Measurements from ENCODE around the gene GAS2L3. TPM values are rescaled to one million over a fixed set of nuclear protein-coding genes. Genes with fewer than 3 reads are reported as not detected.

The GAS2L3 gene
- 9.5 and 13.5 TPM in 2 replicates for total RNA-seq (2014; rRNA removed; shearing (Covaris generic))
- 19.3 and 21.5 TPM in 2 replicates for total RNA-seq (2022)
- percentile 63 among the genes with signal in this experiment for Bru-seq, nascent RNA
- BruChase-seq, experiment 1, labeled RNA remaining after a 6-hour chase = percentile 50 among the genes with signal in this experiment
- BruChase-seq, experiment 2, labeled RNA remaining after a 2-hour chase = percentile 56 among the genes with signal in this experiment
- long read RNA-seq, partial matches to known transcripts = 0 of 2 reads
- long read RNA-seq, other reads (novel, unspliced or antisense) = 2 of 2 reads

DNA sequence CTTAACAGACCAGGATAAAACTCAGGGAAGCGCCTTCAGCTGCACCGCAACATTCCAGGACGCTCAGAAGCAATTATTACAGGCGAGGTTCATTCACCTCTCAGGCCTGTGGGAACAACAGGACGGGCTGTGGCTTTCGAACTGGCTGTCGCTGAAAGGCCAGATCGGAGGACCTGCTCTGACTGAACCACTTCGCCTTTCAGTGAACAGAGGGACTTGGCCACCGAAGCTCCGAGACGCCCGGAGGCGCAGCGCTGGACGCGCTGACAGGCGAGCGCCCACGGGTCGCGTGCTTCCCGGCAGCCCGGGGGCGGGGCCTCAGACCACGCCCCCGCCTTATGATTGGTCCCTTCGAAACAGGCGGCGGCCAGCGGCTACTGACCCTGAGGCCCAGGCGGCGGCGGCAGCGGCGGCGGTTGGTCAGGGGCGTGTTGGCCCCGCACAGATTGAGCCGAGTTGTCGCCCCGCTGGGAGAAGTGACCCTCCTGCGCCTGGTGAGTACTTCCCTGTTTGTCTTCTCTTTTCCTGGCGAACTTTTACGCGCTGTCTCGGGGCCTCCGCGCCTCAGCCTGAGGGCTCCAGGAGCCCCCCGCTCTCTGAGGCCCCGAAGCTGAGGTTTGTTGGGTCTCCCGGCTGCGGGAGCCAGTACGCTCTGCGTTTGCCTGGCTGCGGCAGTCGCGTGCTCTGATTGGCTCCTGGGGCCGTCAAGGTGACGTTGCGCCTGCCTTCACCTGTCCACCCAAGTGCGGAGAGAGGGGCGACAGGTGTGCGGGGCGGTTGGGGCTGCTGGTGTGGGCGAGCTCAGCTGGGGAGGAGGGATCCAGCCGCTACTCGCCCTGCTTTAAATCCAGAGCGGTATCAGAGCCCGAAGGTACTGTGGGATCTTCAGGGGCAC is at the start of gene GAS2L3:
Gene GAS2L3, plus strand, starts transcription at position 393 of the 895 bp plus-strand sequence. CDS start 21,221 bp downstream, outside the sequence.
- BruUV-seq (replicated peaks) = no TSS peak
- POLR2A ChIA-PET = interaction anchor here (0.5 to 0.7 kb wide), 2 partner anchors 19 to 241 kb away, joined by 3 to 4 read pairs; no protein-coding TSS in a partner anchor

DNA sequence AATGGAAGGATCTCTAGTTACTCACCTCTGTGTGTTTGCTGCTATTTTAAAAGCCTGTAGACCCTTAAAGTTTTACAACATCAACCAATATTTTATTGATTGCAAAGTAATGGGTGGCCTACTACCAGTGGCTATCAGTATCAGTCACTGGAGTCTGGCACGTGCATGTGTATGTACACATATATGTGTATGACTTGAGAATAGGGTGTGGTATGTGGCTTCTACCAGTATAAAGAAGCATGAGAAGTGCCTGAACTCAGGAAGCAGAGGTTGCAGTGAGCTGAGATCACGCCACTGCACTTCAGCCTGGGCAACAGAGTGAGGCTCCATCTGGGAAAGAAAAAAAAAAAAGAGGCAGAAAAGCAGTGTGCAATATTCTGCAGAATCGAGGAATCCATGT is 45.5 kb upstream of the GAS2L3 start:
- Histone ChIP-seq H3K4me2 (ENCODE audit: low read length) (no peak overlapping the region), H3K4me1 (ENCODE audit: insufficient read depth, low read length, poor library complexity, severe bottlenecking) (no peaks in the 10 kb centered on the region), H4K20me1 (ENCODE audit: insufficient read depth, low read length) (no peaks in the 10 kb centered on the region), H3K4me3 (ENCODE audit: low read depth, low read length, poor library complexity, severe bottlenecking) (no peak overlapping the region), H3K9me3 (ENCODE audit: low read length) (no peaks in the 10 kb centered on the region), H3K9me2 (ENCODE audit: insufficient read depth, low read length) (no peaks in the 10 kb centered on the region), H2AFZ (ENCODE audit: low read length) (no peak overlapping the region), H3K27ac (ENCODE audit: low read depth, low read length, poor library complexity, severe bottlenecking) (no peak overlapping the region), H3K36me3 (ENCODE audit: insufficient read depth, low read length) (no peaks in the 10 kb centered on the region), H3K79me2 (ENCODE audit: insufficient read depth, low read depth, low read length) (no peaks in the 10 kb centered on the region)
- CTCF ChIA-PET (ENCODE audit: unreplicated experiment) = no interaction called here
- POLR2A ChIA-PET = interaction anchor here (0.6 kb wide), 1 partner anchor 419 kb away, joined by 6 read pairs; no protein-coding TSS in a partner anchor
- TF ChIP-seq, protein P1, sequence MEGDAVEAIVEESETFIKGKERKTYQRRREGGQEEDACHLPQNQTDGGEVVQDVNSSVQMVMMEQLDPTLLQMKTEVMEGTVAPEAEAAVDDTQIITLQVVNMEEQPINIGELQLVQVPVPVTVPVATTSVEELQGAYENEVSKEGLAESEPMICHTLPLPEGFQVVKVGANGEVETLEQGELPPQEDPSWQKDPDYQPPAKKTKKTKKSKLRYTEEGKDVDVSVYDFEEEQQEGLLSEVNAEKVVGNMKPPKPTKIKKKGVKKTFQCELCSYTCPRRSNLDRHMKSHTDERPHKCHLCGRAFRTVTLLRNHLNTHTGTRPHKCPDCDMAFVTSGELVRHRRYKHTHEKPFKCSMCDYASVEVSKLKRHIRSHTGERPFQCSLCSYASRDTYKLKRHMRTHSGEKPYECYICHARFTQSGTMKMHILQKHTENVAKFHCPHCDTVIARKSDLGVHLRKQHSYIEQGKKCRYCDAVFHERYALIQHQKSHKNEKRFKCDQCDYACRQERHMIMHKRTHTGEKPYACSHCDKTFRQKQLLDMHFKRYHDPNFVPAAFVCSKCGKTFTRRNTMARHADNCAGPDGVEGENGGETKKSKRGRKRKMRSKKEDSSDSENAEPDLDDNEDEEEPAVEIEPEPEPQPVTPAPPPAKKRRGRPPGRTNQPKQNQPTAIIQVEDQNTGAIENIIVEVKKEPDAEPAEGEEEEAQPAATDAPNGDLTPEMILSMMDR (conservative IDR thresholded peaks at IDR 0.05; ENCODE audit: low read length) = no peak
- no peak for TF ChIP-seq EZH2phosphoT487 (IDR thresholded peaks at IDR 0.05; ENCODE audit: borderline replicate concordance, low read depth, low read length)
- no peak for DNase-seq (ENCODE audit: low spot score)
- BruUV-seq (replicated peaks) = no TSS peak
- intact Hi-C loops (cut with micrococcal nuclease; ENCODE audit: unreplicated experiment) = no loop called here

More for the DNA sequence above, at the start of gene GAS2L3:
- CTCF ChIA-PET (ENCODE audit: unreplicated experiment) = no interaction called here
- peaks cover 11% of the 10 kb centered on the region for H3K4me1 ChIP-seq (ENCODE audit: insufficient read depth, low read length, poor library complexity, severe bottlenecking)
- no peak for TF ChIP-seq EZH2phosphoT487 (IDR thresholded peaks at IDR 0.05; ENCODE audit: borderline replicate concordance, low read depth, low read length)
- TF ChIP-seq, protein P1 (conservative IDR thresholded peaks at IDR 0.05; ENCODE audit: low read length) = no peak
- peak within 1 kb of the TSS; percentile 99 for H2AFZ ChIP-seq (ENCODE audit: low read length)
- no peaks in the 10 kb centered on the region for H3K79me2 ChIP-seq (ENCODE audit: insufficient read depth, low read depth, low read length)
- H3K27ac ChIP-seq (ENCODE audit: low read depth, low read length, poor library complexity, severe bottlenecking) = peak within 1 kb of the TSS; percentile 28
- peak within 1 kb of the TSS; percentile 100 for H3K4me3 ChIP-seq (ENCODE audit: low read depth, low read length, poor library complexity, severe bottlenecking)
- no peaks in the 10 kb centered on the region for H4K20me1 ChIP-seq (ENCODE audit: insufficient read depth, low read length)
- H3K4me2 ChIP-seq (ENCODE audit: low read length) = peak within 1 kb of the TSS; percentile 96
- DNase-seq (ENCODE audit: low spot score) = peak; percentile 72
- no peaks in the 10 kb centered on the region for H3K36me3 ChIP-seq (ENCODE audit: insufficient read depth, low read length)
- no peaks in the 10 kb centered on the region for H3K9me2 ChIP-seq (ENCODE audit: insufficient read depth, low read length)
- intact Hi-C loops (cut with micrococcal nuclease; ENCODE audit: unreplicated experiment) = no loop called here
- H3K9me3 ChIP-seq (ENCODE audit: low read length) = no peaks in the 10 kb centered on the region

Measured in OCI-LY7 (cell line).